Articular chondrocyte of knee joint (primary cell): ENCODE measurements around the gene MPHOSPH9. TPM values are rescaled to one million over a fixed set of nuclear protein-coding genes. Genes with fewer than 3 reads are reported as not detected.

ENCODE experiments used
- small RNA-seq: library from RNA; depleted of rRNA; stranded (forward); fragments of <200 nt; gene quantifications from one replicate; pipeline ENCODE3, GENCODE V24; 2012
- total RNA-seq: library from RNA; depleted of rRNA; stranded (reverse); fragments of >200 nt; gene quantifications from 2 replicates; pipeline ENCODE4 v1.2.3, GENCODE V29; 2012

MPHOSPH9 gene
- total RNA-seq, result 48.5 and 51.8 TPM in 2 replicates

GRCh38 chr12:123232807-123233504 is at the start of gene MPHOSPH9, which contains the start of gene MTRFR:
Gene MPHOSPH9 (minus strand): TSS chr12:123233141. CDS start chr12:123230364, 2,777 bp downstream.
Gene MTRFR (plus strand): TSS chr12:123233436. CDS start chr12:123253675, 20,239 bp downstream.

GRCh38 chr12:123150744-123151456 is 82.0 kb downstream of the MPHOSPH9 start, which contains the start of gene PITPNM2:
Gene PITPNM2 (minus strand): TSS chr12:123151090. CDS start chr12:123034590, 116,500 bp downstream.

Small RNA genes lying within 50 kb of the gene (small RNA-seq; reads per million reads assigned to genes)
- not detected for gene RNA5SP375

Other genes with a start within 250 kb of the MPHOSPH9 start
- 7.5 and 7.6 TPM in 2 replicates for gene PITPNM2, start 82.1 kb downstream of the MPHOSPH9 start, total RNA-seq
- gene MTRFR, start 295 bp upstream of the MPHOSPH9 start, total RNA-seq, result 11.5 and 12.2 TPM in 2 replicates
- gene CDK2AP1, start 38.7 kb upstream of the MPHOSPH9 start, total RNA-seq, result 274 and 291 TPM in 2 replicates
- 33.6 and 41.1 TPM in 2 replicates for gene SBNO1, start 131.7 kb upstream of the MPHOSPH9 start, total RNA-seq
- 45.5 and 49.0 TPM in 2 replicates for gene KMT5A, start 151.0 kb upstream of the MPHOSPH9 start, total RNA-seq
- 6.1 and 7.1 TPM in 2 replicates for gene RILPL2, start 203.5 kb upstream of the MPHOSPH9 start, total RNA-seq
- 12.0 and 12.6 TPM in 2 replicates for gene SNRNP35, start 225.0 kb upstream of the MPHOSPH9 start, total RNA-seq